ENCODE measurements around the gene ARHGEF33.
A peak's percentile ranks its signal among the peaks of the same experiment; 100 is the strongest.

Gene ARHGEF33

DNA sequence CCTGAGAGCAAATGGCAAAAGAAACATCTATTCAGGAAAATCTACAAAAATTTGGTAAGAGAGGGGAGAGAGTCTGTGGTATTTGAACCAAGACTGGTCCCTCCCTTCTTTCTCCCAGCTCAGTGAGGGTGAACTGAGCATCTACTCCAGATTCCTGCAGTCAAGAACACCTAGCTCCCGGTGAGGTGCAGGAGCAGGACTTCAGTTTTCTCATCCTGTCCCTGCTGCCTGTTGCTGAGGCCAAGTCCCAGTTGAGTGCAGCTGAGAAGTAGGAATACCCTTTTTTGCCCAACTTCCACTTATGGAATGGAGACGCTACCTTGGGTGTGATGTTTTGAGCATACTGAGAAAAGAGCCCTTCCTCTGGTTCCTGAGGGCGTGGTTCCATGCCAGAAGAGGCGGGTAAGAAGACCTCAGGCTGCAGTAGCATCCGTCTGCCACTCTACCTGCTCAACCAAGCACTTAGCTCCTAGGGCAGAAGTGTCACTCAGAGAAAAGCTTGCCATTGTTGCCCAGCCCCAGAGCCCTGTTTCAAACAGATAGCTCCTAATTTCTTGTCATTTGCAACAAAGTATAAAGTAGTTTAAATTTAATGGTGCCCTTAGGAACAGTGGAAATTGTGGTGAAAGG, 118.3 kb downstream of the ARHGEF33 start:
- DNase-seq (no peak), ATAC-seq (no peak)
- Mint-ChIP-seq H3K27ac (peak overlapping the region in 1 of 2 donors; percentile 69), H3K9me3 (no peaks in the 10 kb centered on the region), H3K27me3 (no peaks in the 10 kb centered on the region), H3K4me1 (peaks cover 23% of the 10 kb centered on the region), H3K4me3 (no peak overlapping the region)

DNA sequence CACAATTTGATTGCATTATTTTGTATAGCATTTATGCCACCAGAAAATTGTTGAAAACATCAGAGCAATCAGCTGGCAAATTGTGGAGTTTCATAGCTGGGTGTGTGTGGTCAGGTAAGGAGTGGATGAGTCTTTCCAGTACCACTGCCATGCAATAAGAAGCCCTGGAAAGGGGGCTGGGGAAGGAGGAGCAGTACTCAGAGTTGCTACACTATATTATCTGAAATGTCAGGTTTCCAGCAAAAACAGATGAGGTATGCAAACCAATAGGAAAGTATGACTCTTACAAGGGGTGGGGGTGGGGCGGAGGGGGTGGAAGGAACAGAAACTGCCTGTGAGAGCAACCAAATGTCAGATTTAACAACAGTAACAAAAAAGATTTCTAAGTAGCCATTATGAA, 119.0 kb downstream of the ARHGEF33 start:
- no peaks in the 10 kb centered on the region for H3K27me3 Mint-ChIP-seq
- peak overlapping the region in 1 of 2 donors; percentile 68 for H3K27ac Mint-ChIP-seq
- H3K4me1 Mint-ChIP-seq = peaks cover 23% of the 10 kb centered on the region
- DNase-seq (peak in 1 of 2 donors; percentile 12), ATAC-seq (peak; percentile 57)
- no peaks in the 10 kb centered on the region for H3K9me3 Mint-ChIP-seq
- H3K4me3 Mint-ChIP-seq = no peak overlapping the region

DNA sequence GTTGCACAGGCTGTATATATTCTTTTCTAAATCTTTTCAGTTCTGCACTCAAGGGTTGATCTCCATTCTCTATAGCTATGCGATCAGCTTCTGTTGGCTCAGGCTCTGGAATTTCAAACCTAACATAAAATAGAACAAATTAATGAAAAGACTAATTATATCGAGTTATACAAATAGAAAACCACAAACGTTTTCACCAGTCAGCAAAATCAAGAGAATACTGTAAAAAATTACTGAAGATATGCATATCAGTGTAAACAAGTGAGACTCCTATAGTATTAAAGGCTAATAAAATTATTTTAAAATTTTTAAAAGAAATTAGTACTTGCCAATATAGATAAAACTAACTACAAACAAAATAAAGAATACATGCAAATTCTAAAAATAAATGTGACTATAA, 124.2 kb downstream of the ARHGEF33 start:
- no peak for DNase-seq
- H3K4me1 Mint-ChIP-seq = peaks cover 8% of the 10 kb centered on the region
- ATAC-seq = no peak
- no peaks in the 10 kb centered on the region for H3K9me3 Mint-ChIP-seq
- H3K4me3 Mint-ChIP-seq = no peak overlapping the region
- H3K27ac Mint-ChIP-seq = no peak overlapping the region
- H3K27me3 Mint-ChIP-seq = no peaks in the 10 kb centered on the region

DNA sequence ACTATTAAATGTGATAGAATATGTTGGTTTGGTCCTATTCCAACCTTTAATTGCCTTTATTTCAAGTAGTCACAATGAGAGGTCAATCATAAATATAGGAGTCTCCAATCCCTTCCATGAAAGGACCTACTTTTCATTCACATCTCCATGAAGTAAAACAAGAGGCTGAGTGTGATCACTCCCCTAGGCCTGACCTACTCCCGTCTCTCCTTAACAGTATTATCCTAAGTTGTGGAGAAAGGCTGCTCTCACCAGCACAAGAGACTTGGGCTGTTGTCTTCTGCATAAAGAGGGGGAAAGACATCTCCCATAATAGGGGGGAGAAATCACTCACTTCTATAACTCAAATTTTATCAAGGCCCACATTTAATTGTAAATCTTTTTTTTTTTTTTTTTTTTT, 125.7 kb downstream of the ARHGEF33 start:
- H3K27ac Mint-ChIP-seq = peak overlapping the region in 1 of 2 donors; percentile 29
- DNase-seq (no peak), ATAC-seq (no peak)
- H3K4me3 Mint-ChIP-seq = no peak overlapping the region
- H3K9me3 Mint-ChIP-seq = no peaks in the 10 kb centered on the region
- no peaks in the 10 kb centered on the region for H3K27me3 Mint-ChIP-seq
- no peaks in the 10 kb centered on the region for H3K4me1 Mint-ChIP-seq

DNA sequence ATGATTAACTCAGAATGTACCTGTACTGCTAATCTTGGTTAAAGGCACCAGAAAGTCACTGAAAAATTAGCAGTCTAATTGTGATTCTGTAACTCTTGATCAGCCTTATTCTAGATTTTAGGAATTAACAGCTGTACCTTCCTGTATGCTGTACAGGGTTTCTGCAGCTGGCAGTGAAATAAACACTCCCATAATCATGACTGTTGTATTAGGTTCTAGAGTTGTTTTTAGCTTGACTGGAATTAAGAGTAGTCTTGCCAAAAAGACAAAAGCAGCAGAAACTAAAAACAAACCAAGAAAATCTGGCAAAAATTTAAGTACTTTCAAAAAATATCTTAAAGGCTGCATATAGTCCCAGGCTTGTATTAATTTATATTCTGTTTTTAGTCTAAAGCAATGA, 127.7 kb downstream of the ARHGEF33 start:
- Mint-ChIP-seq H3K9me3 (no peaks in the 10 kb centered on the region), H3K4me3 (no peak overlapping the region), H3K4me1 (no peaks in the 10 kb centered on the region), H3K27ac (no peak overlapping the region), H3K27me3 (no peaks in the 10 kb centered on the region)
- DNase-seq (no peak), ATAC-seq (no peak)

DNA sequence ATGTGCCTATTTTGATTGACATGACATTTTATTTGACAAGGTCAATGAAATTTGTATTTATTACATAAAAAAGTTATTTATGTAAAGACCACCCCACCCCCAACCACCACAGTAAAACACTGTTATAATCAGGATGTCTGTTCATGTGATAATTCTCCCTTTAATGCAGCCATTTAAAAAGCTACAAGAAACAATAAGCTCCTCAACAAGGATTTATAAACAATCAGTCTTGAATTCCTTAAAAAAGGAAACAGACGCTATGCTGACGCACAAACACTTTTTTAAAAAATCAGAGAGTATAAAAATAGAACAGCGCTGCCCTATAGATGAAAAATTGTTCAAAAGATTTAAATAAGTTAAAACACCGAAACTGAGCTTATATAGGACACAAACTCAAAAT, 129.0 kb downstream of the ARHGEF33 start:
- ATAC-seq (no peak), DNase-seq (no peak)
- H3K27ac Mint-ChIP-seq = no peak overlapping the region
- no peaks in the 10 kb centered on the region for H3K27me3 Mint-ChIP-seq
- H3K9me3 Mint-ChIP-seq = no peaks in the 10 kb centered on the region
- no peak overlapping the region for H3K4me3 Mint-ChIP-seq
- no peaks in the 10 kb centered on the region for H3K4me1 Mint-ChIP-seq

DNA sequence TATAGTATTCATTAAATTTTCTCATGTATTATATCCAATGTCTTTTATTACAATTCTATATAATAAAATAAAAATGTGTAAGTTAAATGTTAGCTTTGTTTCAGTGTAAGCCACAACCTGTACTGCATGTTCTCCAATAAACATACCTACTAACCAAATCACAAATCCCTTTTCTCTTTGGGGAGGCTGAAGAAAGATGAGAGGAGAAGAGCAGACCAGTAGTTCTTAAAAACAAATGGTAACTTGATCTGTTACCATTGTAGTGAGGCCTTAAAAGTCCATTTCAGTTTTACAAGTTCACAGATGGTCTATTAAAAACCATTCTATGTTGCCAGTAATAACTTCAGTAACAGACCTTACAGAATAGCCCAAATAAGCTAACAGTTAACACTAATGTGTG, 130.7 kb downstream of the ARHGEF33 start:
- Mint-ChIP-seq H3K27ac (no peak overlapping the region), H3K9me3 (no peaks in the 10 kb centered on the region), H3K4me3 (no peak overlapping the region), H3K27me3 (no peaks in the 10 kb centered on the region), H3K4me1 (no peaks in the 10 kb centered on the region)
- no peak for DNase-seq
- no peak for ATAC-seq

DNA sequence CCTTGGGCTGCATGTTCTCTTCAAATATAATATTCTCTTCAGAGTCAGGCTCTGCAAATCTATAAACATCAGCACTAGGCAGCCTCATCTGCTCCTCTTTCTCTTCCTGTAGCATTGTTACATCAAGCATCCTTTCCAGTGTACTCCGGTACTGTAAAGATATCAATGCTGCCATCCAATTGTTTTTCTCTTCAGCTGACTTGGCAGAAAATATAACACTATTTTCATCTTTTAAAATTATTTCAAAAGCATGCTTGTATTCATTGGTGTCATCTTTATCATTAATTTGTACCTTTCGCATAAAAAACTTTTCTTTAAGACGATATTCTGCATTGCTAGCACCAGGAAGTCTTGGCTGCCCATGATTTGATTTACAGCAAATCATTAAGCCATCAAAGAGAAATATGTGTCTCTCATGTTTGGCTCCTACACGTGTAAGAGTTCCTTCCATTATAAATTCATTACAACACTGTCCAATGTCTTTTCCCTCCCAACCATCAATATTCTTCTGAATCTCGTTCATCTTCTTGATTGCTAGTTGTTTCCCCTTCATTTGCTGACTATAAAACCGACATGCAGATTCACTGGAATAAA, 133.1 kb downstream of the ARHGEF33 start:
- Mint-ChIP-seq H3K4me3 (no peak overlapping the region), H3K4me1 (no peaks in the 10 kb centered on the region), H3K27ac (peak overlapping the region in 1 of 2 donors; percentile 21), H3K9me3 (no peaks in the 10 kb centered on the region), H3K27me3 (no peaks in the 10 kb centered on the region)
- no peak for DNase-seq
- ATAC-seq = no peak

DNA sequence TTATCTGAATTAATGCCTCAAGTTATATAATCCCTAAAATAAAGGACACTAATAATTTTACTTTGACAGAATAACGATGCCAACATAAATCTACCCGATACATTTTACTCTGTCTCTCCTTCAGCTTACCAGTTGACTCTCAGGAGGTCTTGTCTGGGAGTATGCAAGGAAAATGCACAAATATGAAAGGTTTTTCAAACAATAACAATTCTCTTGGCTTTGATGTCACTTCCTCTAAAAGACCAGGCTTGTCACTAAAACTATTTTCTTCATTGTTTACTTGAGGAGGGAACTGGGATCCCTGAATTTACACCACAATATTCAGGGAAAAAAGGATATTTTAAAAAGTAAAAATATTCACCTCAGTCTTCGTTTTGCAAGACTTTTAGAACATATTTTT, 134.0 kb downstream of the ARHGEF33 start:
- DNase-seq (no peak), ATAC-seq (no peak)
- no peak overlapping the region for H3K27ac Mint-ChIP-seq
- no peak overlapping the region for H3K4me3 Mint-ChIP-seq
- no peaks in the 10 kb centered on the region for H3K9me3 Mint-ChIP-seq
- no peaks in the 10 kb centered on the region for H3K27me3 Mint-ChIP-seq
- H3K4me1 Mint-ChIP-seq = no peaks in the 10 kb centered on the region

DNA sequence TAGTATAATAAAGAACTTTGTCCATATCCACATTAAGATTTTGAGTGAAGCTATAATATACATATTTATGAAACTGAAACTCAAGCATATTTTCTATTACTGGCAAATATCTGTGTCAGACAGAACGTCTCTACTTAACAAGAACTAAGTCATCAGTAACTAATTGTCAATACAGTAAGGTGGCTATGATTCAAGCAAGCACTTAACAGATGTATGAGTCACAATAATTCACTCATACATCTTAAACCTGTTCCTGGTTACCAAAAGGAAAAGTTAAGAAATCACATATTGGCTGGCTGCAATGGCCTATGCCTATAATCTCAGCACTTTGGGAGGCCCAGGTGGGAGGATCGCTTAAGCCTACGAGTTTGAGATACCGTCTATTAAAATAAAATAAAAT, 135.2 kb downstream of the ARHGEF33 start:
- no peaks in the 10 kb centered on the region for H3K27me3 Mint-ChIP-seq
- ATAC-seq (no peak), DNase-seq (no peak)
- no peaks in the 10 kb centered on the region for H3K9me3 Mint-ChIP-seq
- no peak overlapping the region for H3K4me3 Mint-ChIP-seq
- no peaks in the 10 kb centered on the region for H3K4me1 Mint-ChIP-seq
- H3K27ac Mint-ChIP-seq = no peak overlapping the region
